HEK293T (cell line): Measurements from ENCODE around the gene HHAT.

Experiments
- BHLHE40 ChIP-seq: fragments of 450-650 bp; IDR thresholded peaks from 2 replicates; pipeline ENCODE4 v1.6.1; 2016; ENCODE audit warnings: mild to moderate bottlenecking, moderate library complexity, borderline replicate concordance
- FOXA1 ChIP-seq: fragments of 450-650 bp; IDR thresholded peaks from 2 replicates; pipeline ENCODE4 v1.6.1; 2016; ENCODE audit warnings: mild to moderate bottlenecking
- FOXM1 ChIP-seq: fragments of 450-650 bp; IDR thresholded peaks from 2 replicates; pipeline ENCODE4 v1.6.1; 2017; ENCODE audit warnings: mild to moderate bottlenecking, borderline replicate concordance
- HDGF ChIP-seq: fragments of 450-650 bp; IDR thresholded peaks from 2 replicates; pipeline ENCODE4 v1.6.1; 2017; ENCODE audit warnings: antibody characterized with exemption, borderline replicate concordance
- LEF1 ChIP-seq: fragments of 450-650 bp; IDR thresholded peaks from 2 replicates; pipeline ENCODE4 v1.6.1; 2017; ENCODE audit warnings: mild to moderate bottlenecking, borderline replicate concordance
- NFRKB ChIP-seq: fragments of 450-650 bp; IDR thresholded peaks from 2 replicates; pipeline ENCODE4 v1.6.1; 2016; ENCODE audit warnings: mild to moderate bottlenecking, moderate library complexity
- SP1 ChIP-seq: fragments of 450-650 bp; IDR thresholded peaks from 2 replicates; pipeline ENCODE4 v1.6.1; 2017
- TARDBP ChIP-seq: fragments of 450-650 bp; IDR thresholded peaks from 2 replicates; pipeline ENCODE4 v1.6.1; 2016
- ZNF384 ChIP-seq: fragments of 450-650 bp; IDR thresholded peaks from 2 replicates; pipeline ENCODE4 v1.6.1; 2016

- no peak for TF ChIP-seq HDGF
- TF ChIP-seq FOXA1 = no peak
- no peak for TF ChIP-seq SP1
- TF ChIP-seq BHLHE40 = no peak
- TF ChIP-seq LEF1 = no peak
- TF ChIP-seq NFRKB = no peak
- no peak for TF ChIP-seq ZNF384
- no peak for TF ChIP-seq TARDBP
- no peak for TF ChIP-seq FOXM1
Observed at GRCh38 chr1:210292231-210292871, 36.4 kb upstream of the HHAT start.
